ENCODE measurements around the gene TNFRSF19.

DNA sequence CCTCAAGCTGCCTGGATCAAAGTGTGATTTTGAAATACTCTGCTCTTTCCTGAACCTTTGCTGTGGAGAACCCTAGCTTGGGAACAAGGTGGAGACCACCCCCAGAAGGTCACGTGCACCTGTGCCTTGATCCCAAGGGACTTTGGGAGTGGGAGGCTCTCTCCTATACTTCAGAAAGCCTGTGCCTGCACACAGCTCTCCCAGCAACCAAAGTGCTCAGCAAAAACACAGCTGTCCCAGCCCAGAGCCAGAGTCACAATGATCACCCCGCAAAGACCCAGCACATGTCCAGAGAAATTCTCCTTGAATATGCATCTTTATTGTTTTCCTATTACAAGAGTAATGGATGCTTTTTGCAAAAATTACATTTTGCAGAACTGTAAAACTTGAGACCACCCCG, 43.4 kb downstream of the TNFRSF19 start:
- TF ChIP-seq CHD1 (IDR thresholded peaks at IDR 0.05; ENCODE audit: low read depth, low read length) (no peak), SUZ12 (IDR thresholded peaks at IDR 0.05; ENCODE audit: unreplicated experiment) (no peak), PAX5 (IDR thresholded peaks at IDR 0.05; ENCODE audit: borderline replicate concordance, low read depth, low read length) (no peak), HDAC2 (IDR thresholded peaks at IDR 0.05) (no peak), NBN (IDR thresholded peaks at IDR 0.05) (no peak), CREM (IDR thresholded peaks at IDR 0.05; ENCODE audit: low read depth) (no peak), PML (IDR thresholded peaks at IDR 0.05; ENCODE audit: low read length) (no peak), MTA2 (IDR thresholded peaks at IDR 0.05; ENCODE audit: low read depth) (no peak)
- TF ChIP-seq, protein P1, sequence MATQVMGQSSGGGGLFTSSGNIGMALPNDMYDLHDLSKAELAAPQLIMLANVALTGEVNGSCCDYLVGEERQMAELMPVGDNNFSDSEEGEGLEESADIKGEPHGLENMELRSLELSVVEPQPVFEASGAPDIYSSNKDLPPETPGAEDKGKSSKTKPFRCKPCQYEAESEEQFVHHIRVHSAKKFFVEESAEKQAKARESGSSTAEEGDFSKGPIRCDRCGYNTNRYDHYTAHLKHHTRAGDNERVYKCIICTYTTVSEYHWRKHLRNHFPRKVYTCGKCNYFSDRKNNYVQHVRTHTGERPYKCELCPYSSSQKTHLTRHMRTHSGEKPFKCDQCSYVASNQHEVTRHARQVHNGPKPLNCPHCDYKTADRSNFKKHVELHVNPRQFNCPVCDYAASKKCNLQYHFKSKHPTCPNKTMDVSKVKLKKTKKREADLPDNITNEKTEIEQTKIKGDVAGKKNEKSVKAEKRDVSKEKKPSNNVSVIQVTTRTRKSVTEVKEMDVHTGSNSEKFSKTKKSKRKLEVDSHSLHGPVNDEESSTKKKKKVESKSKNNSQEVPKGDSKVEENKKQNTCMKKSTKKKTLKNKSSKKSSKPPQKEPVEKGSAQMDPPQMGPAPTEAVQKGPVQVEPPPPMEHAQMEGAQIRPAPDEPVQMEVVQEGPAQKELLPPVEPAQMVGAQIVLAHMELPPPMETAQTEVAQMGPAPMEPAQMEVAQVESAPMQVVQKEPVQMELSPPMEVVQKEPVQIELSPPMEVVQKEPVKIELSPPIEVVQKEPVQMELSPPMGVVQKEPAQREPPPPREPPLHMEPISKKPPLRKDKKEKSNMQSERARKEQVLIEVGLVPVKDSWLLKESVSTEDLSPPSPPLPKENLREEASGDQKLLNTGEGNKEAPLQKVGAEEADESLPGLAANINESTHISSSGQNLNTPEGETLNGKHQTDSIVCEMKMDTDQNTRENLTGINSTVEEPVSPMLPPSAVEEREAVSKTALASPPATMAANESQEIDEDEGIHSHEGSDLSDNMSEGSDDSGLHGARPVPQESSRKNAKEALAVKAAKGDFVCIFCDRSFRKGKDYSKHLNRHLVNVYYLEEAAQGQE (IDR thresholded peaks at IDR 0.05; ENCODE audit: low read depth, low read length), result no peak
- TF ChIP-seq, protein P2, sequence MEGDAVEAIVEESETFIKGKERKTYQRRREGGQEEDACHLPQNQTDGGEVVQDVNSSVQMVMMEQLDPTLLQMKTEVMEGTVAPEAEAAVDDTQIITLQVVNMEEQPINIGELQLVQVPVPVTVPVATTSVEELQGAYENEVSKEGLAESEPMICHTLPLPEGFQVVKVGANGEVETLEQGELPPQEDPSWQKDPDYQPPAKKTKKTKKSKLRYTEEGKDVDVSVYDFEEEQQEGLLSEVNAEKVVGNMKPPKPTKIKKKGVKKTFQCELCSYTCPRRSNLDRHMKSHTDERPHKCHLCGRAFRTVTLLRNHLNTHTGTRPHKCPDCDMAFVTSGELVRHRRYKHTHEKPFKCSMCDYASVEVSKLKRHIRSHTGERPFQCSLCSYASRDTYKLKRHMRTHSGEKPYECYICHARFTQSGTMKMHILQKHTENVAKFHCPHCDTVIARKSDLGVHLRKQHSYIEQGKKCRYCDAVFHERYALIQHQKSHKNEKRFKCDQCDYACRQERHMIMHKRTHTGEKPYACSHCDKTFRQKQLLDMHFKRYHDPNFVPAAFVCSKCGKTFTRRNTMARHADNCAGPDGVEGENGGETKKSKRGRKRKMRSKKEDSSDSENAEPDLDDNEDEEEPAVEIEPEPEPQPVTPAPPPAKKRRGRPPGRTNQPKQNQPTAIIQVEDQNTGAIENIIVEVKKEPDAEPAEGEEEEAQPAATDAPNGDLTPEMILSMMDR (IDR thresholded peaks at IDR 0.05 in 2 of 3, conservative IDR thresholded peaks at IDR 0.05 in 1 of 3; ENCODE audit: control insufficient read depth in 2 of 3, extremely low read depth in 1 of 3, insufficient read depth in 1 of 3, low read depth in 3 of 3, low read length in 3 of 3), result no peak
- TF ChIP-seq, protein P3, sequence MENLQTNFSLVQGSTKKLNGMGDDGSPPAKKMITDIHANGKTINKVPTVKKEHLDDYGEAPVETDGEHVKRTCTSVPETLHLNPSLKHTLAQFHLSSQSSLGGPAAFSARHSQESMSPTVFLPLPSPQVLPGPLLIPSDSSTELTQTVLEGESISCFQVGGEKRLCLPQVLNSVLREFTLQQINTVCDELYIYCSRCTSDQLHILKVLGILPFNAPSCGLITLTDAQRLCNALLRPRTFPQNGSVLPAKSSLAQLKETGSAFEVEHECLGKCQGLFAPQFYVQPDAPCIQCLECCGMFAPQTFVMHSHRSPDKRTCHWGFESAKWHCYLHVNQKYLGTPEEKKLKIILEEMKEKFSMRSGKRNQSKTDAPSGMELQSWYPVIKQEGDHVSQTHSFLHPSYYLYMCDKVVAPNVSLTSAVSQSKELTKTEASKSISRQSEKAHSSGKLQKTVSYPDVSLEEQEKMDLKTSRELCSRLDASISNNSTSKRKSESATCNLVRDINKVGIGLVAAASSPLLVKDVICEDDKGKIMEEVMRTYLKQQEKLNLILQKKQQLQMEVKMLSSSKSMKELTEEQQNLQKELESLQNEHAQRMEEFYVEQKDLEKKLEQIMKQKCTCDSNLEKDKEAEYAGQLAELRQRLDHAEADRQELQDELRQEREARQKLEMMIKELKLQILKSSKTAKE (IDR thresholded peaks at IDR 0.05; ENCODE audit: low read depth, poor library complexity, severe bottlenecking), result no peak

Data from GM12878 (cell line).